ENCODE measurements around the gene LIMK1.
"Not testable (repeated sequence)": the region's sequence is repeated elsewhere in the genome, so short reads cannot be mapped to it uniquely, and the experiment has no call there.

The LIMK1 gene

DNA sequence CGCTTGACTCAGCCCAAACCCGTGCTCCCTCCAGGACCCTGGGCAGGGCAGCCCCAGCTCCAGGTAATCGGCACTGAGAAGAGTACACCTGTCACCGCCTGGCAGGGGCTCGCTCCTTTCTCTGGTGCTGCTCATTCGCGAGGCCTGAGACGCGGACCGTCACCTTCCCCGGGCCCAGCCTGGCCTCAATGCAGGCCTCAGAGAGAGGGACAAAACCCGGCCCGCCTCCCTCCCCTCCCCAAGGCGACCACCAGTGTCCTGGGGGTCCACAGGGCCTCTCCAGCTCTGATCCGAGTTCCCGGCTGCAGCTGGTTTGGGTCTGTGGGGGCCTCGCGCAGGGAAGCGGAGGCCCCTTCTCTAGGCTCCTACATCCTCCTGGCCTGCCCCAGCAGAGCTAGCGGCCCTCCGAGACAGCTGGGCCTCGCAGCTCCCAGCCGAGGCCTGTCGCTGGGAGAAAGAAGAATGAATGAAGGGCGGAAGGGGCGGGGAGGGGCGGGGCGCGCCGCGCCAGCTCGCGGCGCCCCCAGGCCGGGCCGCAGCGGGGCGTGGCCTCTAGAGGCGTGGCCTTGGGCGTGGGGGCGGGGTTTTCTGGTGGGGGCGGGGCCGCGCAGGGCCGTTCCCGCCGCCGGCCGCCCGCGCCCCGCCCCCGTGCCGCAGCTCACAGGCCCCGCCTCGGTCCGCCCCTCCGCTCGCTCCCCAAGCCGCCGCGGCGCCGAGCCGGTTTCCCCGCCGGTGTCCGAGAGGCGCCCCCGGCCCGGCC is at the start of gene LIMK1:
Gene LIMK1 (plus strand): TSS at position 688 of the 760 bp plus-strand sequence. CDS start 187 bp downstream, outside the sequence.
- DNase-seq (ENCODE audit: low read depth in 2 of 3, low spot score in 1 of 3), result peak; percentile 63 to 76 (median 73)

DNA sequence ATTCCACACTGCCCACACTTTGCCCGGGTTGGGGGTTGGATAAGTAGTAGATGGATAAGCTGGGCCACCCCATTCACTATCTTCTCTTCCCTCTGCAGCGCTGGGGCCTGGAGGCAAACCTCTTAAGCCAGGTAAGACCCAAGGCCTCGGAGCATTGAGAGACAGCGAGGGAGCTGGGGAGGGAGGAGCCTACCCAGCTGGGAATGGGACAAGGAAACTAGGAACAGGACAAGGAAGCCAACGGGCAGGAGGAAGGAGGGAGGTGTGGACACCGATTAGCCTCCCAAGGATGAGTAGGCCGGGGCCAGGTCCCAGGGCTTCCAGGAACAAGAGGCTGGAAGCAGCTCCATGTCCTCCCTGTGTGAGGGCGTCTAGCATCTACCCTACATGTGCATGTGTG is 46.0 kb upstream of the LIMK1 start:
- no peak for DNase-seq (ENCODE audit: low read depth in 2 of 3, low spot score in 1 of 3)

DNA sequence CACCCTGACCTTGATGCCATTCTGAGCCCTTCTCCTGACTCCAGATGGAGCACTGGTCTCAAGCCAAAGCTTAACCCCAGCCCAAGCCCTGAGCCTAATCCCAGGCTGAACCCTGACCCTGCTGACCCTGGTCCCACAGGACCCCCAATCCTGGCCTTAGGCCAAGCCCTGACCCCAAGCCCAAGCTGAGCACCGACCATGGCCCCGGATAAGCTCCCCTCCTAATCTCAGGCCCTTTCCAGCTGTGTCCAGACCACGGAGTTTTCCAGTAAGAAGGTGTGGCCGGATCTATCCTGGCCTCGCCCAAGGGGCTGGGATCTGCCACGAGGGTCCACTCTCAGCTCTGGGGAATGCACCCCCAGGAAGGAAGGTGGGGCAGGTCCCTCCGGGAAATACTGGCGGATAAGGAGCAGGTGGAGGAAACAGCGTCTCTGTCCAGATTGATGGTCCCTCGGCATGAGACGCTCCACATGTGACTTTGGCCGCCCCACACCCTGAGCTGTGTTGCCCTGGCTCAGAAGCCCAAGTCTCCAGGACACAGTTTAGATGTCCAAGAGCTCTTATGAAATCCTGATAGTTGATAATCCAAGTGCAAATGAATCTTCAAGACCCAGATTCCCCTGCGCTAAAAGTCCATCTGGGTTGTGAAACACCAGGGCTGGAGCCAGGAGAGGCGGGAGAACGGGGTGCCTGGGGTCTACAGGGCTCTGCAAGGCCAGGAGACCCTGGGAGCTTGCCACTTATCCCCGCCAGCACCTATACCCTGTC is 45.2 kb upstream of the LIMK1 start:
- DNase-seq (ENCODE audit: low read depth in 2 of 3, low spot score in 1 of 3), result no peak

DNA sequence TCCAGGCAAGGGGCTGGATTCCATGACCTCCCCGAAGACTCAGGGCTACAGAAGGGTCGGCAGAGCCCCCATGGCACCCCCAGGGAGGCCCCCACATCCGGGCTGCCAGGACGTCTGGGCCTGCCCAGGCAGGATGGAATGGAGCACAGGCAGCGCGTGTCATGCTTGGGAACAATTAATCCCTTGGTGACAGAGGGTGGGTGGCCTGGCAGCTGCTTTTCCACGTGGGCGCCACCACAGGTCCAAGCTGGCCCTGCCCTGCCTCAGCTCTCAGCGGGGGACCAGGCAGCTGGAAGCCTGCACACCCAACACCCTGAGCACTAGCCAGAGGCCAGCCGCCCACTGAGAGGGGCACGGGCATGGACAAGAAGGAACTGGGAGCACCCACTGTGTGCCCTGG is 44.3 kb upstream of the LIMK1 start:
- no peak for DNase-seq (ENCODE audit: low read depth in 2 of 3, low spot score in 1 of 3)

GRCh38 chr7:74040101-74040790 is 43.4 kb upstream of the LIMK1 start:
- DNase-seq (ENCODE audit: low read depth in 2 of 3, low spot score in 1 of 3), result no peak

- DNase-seq (ENCODE audit: low read depth in 2 of 3, low spot score in 1 of 3), result no peak
Observed at GRCh38 chr7:74040791-74041520, 42.6 kb upstream of the LIMK1 start.

- no peak for DNase-seq (ENCODE audit: low read depth in 2 of 3, low spot score in 1 of 3)
Observed at GRCh38 chr7:74042746-74043522, 40.7 kb upstream of the LIMK1 start.

GRCh38 chr7:74043523-74043951 is 40.1 kb upstream of the LIMK1 start:
- DNase-seq (ENCODE audit: low read depth in 2 of 3, low spot score in 1 of 3), result no peak

DNA sequence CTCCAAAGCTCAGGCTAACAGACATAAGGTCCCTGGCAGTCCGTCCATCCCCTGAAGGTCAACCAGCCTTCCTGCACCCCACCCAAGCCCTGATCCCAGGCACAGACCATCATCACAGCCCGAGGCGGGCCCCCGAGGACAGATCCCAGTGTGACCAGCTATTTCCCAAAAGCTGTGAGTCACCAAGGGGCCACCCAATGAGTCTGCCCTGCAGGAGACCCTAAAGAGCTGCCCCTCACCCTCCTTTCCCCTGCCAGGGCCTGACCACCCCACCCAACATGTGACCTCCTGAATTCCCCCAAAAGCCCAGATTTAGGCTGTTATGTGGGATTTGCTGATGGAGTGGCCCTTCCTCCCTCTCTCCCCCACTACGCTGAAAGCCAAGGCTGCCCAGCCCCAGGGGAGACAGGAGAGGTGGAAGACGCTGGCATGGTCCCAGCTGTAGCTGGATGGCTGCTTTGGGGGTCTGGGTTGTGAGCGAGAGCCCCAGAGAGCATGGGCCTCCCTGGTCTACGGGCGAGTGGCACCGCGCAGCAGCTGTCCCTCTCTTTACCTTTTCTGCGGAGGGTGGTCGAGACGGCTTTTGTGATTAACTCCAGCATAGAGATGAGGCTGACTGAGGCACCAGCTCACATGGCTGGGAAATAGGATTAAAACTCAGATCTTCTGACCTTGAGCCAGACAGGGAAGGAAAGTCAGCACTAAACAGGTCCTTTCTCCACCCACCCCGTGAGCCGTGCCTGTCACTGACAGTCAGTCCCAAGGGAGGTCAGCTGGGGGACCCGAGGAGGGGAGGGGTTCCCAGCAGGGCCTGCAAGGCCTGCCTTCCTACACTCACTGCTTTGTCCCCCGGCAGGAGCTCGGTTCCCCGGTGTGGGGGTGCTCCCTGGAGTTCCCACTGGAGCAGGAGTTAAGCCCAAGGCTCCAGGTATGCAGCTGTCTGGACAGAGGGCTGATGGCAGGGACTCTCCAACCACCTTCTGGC is 38.9 kb upstream of the LIMK1 start:
- no peak for DNase-seq (ENCODE audit: low read depth in 2 of 3, low spot score in 1 of 3)

GRCh38 chr7:74046581-74046980 is 37.0 kb upstream of the LIMK1 start:
- DNase-seq (ENCODE audit: low read depth in 2 of 3, low spot score in 1 of 3), result not testable (repeated sequence)

DNA sequence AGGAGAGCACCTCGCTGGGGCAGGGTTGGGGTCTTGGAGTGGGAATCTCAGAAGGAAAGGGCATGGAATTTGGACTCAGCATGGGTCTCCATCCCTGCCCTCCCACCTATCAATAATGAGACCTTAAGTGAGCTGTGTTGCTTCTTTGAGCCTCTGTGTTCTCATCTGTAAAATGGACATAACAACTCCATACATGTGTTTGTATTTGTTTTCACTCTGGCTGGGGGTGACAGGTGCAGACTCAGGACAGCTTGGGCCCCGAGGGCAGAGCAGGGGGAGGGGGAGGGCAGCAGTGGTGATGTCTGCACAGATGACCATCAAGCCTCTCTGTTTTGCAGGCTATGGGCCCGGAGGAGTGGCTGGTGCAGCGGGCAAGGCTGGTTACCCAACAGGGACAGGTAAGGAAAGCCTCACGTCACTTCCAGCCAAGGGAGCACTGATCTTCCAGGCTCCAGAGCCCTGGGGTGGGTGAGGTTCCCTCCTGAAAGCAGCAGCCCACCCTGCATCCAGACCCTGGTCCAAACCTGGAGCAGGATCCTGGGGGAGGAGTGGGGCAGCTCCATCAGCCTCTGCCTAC is 35.7 kb upstream of the LIMK1 start:
- DNase-seq (ENCODE audit: low read depth in 2 of 3, low spot score in 1 of 3), result no peak

DNA sequence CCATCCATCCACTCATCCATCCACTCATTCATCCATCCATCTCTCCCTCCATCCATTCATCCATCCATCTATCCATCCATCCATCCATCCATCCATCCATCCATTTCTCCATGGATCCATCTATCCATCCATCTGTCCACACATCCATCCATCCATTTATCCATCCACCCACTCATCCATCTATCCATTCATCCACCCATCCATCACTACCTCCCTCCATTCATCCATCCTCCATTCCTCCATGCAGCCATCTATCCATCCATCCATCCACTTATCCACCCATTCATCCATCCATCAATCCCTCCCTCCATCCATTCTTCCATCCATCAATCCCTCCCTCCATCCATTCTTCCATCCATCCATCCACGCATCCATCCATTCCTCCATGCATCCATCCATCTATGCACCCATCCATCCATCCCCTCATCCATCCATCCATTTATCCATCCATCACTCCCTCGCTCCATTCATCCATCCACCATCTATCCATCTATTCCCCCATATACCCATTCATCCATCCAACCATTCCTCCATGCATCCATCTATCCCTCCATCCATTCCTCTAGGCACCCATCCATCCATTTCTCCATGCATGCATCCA is 34.5 kb upstream of the LIMK1 start:
- DNase-seq (ENCODE audit: low read depth in 2 of 3, low spot score in 1 of 3), result no peak

GRCh38 chr7:74049997-74050798 is 33.4 kb upstream of the LIMK1 start:
- DNase-seq (ENCODE audit: low read depth in 2 of 3, low spot score in 1 of 3), result no peak

DNA sequence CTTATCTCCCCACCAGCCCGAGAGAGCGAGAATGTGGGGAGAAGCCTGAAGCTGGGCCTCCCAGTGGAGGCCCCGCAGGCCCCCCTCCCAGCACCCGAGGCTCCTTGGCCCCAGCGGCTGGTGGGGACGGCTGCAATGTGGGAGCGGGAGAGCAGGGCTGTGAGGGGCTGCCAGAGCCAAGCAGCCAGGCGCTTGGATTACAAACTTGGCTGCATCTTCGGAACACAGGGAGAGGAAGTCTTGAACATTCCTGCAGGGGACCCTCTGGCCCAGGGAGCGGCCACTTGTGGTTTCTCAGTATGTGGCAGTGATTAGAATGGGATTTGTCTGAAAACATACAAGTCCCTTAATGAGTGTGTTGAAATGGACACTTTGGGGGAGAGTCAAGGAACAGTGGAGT is 32.4 kb upstream of the LIMK1 start:
- DNase-seq (ENCODE audit: low read depth in 2 of 3, low spot score in 1 of 3), result no peak

- DNase-seq (ENCODE audit: low read depth in 2 of 3, low spot score in 1 of 3), result no peak
Observed at GRCh38 chr7:74051629-74052410, 31.8 kb upstream of the LIMK1 start.

DNA sequence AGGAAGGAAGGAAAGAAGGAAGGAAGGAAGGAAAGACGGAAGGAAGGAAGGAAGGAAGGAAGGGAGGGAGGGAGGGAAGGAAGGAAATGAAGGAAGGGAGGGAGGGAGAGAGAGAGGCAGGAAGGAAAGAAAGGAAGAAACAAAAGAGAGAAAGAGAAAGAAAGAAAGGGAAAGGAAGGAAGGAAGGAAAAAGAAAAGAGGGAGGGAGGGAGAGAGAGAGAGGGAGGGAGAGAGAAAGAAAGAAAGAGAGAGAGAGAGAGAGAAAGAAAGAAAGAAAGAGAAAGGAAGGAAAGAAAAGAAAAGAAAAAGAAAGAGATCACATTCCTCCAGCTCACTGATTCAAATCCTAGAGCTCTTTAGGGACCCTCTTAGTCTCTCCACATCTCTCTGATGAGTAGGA is 31.0 kb upstream of the LIMK1 start:
- DNase-seq (ENCODE audit: low read depth in 2 of 3, low spot score in 1 of 3), result no peak

All from stimulated activated CD4-positive, alpha-beta T cell treated with anti-CD3 and anti-CD28 coated beads, Interleukin-12 subunit alpha, Interleukin-12 subunit beta, amount 100 ng/mL, for 48 hours (primary cell).